ENCODE data around the gene INA. TPM values are rescaled to one million over a fixed set of nuclear protein-coding genes. Genes with fewer than 3 reads are reported as not detected.

Gene INA
- total RNA-seq, 4 donors from 2014 or later = not detected

- peak overlapping the region in 1 of 4 donors; percentile 15 for H3K4me3 ChIP-seq
- 4 to 7% methylated on average over 40 to 44 of the region's 76 CpGs for WGBS, 2 donors
- TF ChIP-seq POLR2A (IDR thresholded peaks at IDR 0.05) (no peak), EP300 (IDR thresholded peaks at IDR 0.05) (no peak)
- TF ChIP-seq, protein P1, sequence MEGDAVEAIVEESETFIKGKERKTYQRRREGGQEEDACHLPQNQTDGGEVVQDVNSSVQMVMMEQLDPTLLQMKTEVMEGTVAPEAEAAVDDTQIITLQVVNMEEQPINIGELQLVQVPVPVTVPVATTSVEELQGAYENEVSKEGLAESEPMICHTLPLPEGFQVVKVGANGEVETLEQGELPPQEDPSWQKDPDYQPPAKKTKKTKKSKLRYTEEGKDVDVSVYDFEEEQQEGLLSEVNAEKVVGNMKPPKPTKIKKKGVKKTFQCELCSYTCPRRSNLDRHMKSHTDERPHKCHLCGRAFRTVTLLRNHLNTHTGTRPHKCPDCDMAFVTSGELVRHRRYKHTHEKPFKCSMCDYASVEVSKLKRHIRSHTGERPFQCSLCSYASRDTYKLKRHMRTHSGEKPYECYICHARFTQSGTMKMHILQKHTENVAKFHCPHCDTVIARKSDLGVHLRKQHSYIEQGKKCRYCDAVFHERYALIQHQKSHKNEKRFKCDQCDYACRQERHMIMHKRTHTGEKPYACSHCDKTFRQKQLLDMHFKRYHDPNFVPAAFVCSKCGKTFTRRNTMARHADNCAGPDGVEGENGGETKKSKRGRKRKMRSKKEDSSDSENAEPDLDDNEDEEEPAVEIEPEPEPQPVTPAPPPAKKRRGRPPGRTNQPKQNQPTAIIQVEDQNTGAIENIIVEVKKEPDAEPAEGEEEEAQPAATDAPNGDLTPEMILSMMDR (IDR thresholded peaks at IDR 0.05) = no peak
These were observed 987 bp downstream of the INA start for GRCh38 chr10:103277713-103278536.

GRCh38 chr10:103278537-103278823 lies 1.5 kb downstream of the INA start:
- no peak overlapping the region for H3K4me3 ChIP-seq
- 27 to 31% methylated on average over 11 to 12 of the region's 12 CpGs for WGBS, 2 donors
- no peak overlapping the region for H3K27ac ChIP-seq
- H3K36me3 ChIP-seq = no peaks in the 10 kb centered on the region
- H3K4me1 ChIP-seq = peaks cover 0 to 16% (median 4%) of the 10 kb centered on the region in 4 donors
- no peak for DNase-seq (ENCODE audit: low spot score in 2 of 2)
- no peaks in the 10 kb centered on the region for H3K9me3 ChIP-seq
- H3K27me3 ChIP-seq = peaks cover 0 to 68% of the 10 kb centered on the region in 2 donors
- TF ChIP-seq, protein P1 (IDR thresholded peaks at IDR 0.05) = no peak
- TF ChIP-seq POLR2A (IDR thresholded peaks at IDR 0.05) = no peak
- TF ChIP-seq EP300 (IDR thresholded peaks at IDR 0.05) = no peak

More at GRCh38 chr10:103277713-103278536, 987 bp downstream of the INA start:
- Histone ChIP-seq H3K36me3 (no peaks in the 10 kb centered on the region), H3K27me3 (peaks cover 0 to 68% of the 10 kb centered on the region in 2 donors), H3K4me1 (peaks cover 0 to 16% (median 4%) of the 10 kb centered on the region in 4 donors), H3K27ac (no peak overlapping the region), H3K9me3 (no peaks in the 10 kb centered on the region)
- no peak for DNase-seq (ENCODE audit: low spot score in 2 of 2)

DNA sequence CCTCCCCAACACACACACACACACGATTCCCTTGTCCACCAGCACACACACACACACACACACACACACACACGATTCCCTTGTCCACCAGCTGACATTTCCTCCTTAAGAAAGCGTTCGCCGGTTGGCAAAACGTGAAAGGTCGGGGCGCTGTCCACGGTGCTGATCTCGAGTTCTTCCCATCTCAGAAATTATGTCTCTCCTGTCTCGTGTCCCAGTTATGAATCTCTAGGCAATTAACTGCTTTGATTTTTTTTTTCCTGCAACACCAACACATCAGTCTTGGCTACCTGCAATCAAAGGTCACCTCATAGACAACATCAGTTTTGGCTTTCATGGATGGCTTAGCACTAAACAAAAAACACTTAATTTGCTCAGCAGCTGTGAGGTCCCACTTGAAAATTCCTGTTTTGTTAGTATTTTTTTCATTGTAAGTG lies 1.9 kb downstream of the INA start:
- no peak for TF ChIP-seq EP300 (IDR thresholded peaks at IDR 0.05)
- TF ChIP-seq, protein P1 (IDR thresholded peaks at IDR 0.05) = no peak
- TF ChIP-seq POLR2A (IDR thresholded peaks at IDR 0.05) = no peak
- peak in 1 of 2 donors; percentile 24 for DNase-seq (ENCODE audit: low spot score in 2 of 2)
- no peak overlapping the region for H3K4me3 ChIP-seq
- peaks cover 0 to 16% (median 4%) of the 10 kb centered on the region in 4 donors for H3K4me1 ChIP-seq
- H3K9me3 ChIP-seq = no peaks in the 10 kb centered on the region
- no peaks in the 10 kb centered on the region for H3K36me3 ChIP-seq
- H3K27ac ChIP-seq = no peak overlapping the region
- 2 to 3% methylated on average over 11 of the region's 11 CpGs for WGBS, 2 donors
- H3K27me3 ChIP-seq = peaks cover 0 to 68% of the 10 kb centered on the region in 2 donors

GRCh38 chr10:103280031-103280430 lies 3.1 kb downstream of the INA start:
- H3K27me3 ChIP-seq = peaks cover 0 to 68% of the 10 kb centered on the region in 2 donors
- no peaks in the 10 kb centered on the region for H3K9me3 ChIP-seq
- no peaks in the 10 kb centered on the region for H3K36me3 ChIP-seq
- WGBS, 2 donors = 77 to 80% methylated on average over 3 of the region's 3 CpGs
- H3K4me3 ChIP-seq = no peak overlapping the region
- TF ChIP-seq POLR2A (IDR thresholded peaks at IDR 0.05) (no peak), EP300 (IDR thresholded peaks at IDR 0.05) (no peak)
- TF ChIP-seq, protein P1 (IDR thresholded peaks at IDR 0.05) = no peak
- DNase-seq (ENCODE audit: low spot score in 2 of 2) = no peak
- H3K27ac ChIP-seq = no peak overlapping the region
- H3K4me1 ChIP-seq = peaks cover 0 to 16% (median 4%) of the 10 kb centered on the region in 4 donors

DNA sequence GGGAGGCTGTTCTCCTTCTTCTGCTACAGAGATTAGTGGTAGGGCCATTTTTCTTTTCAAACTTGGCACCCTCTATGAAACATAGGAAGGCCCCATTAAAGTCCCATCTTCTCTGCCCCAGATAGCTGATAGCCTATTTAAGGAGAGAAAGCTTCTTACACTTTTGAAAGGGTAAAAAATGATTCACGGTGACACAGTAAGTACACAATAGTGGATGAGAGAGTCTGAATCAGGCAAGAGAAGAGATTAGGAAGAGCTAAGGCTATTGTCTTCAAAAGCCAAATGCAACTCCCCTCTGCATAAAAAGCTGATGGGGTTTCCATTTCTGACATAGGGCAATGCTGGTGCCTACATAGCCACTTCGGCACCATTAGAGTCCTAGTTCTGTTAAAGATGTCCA lies 3.6 kb downstream of the INA start:
- TF ChIP-seq POLR2A (IDR thresholded peaks at IDR 0.05) (no peak), EP300 (IDR thresholded peaks at IDR 0.05) (no peak)
- TF ChIP-seq, protein P1 (IDR thresholded peaks at IDR 0.05) = no peak
- Histone ChIP-seq H3K4me3 (no peak overlapping the region), H3K27ac (no peak overlapping the region), H3K9me3 (no peaks in the 10 kb centered on the region), H3K36me3 (no peaks in the 10 kb centered on the region), H3K4me1 (peaks cover 0 to 16% (median 4%) of the 10 kb centered on the region in 4 donors), H3K27me3 (peaks cover 0 to 64% of the 10 kb centered on the region in 2 donors)
- DNase-seq (ENCODE audit: low spot score in 2 of 2) = no peak
- 95 to 98% methylated on average over 2 of the region's 2 CpGs for WGBS, 2 donors

Data from tibial nerve (tissue), 4 donors.